Right atrium auricular region (tissue), 2 donors: ENCODE measurements around the gene RAB11B. TPM values are rescaled to one million over a fixed set of nuclear protein-coding genes. Genes with fewer than 3 reads are reported as not detected.
"Not testable (repeated sequence)": the region's sequence is repeated elsewhere in the genome, so short reads cannot be mapped to it uniquely, and the experiment has no call there.

Experiments used
- DNase-seq: peaks from one replicate; pipeline ENCODE4 v3.0.0-alpha.2; 2019; ENCODE audit warnings: low spot score
- H3K27ac ChIP-seq, 2 donors: fragments of 200-600 bp; sonication (generic); 1 replicate in 1 of 2; 2 replicates in 1 of 2; pipeline ENCODE4 v1.5.1; 2016 to 2019
- H3K27me3 ChIP-seq, 2 donors: fragments of 200-600 bp; sonication (generic); one replicate each; pipeline versions ENCODE4 v1.5.1 to v1.6.0; 2017 to 2019
- H3K36me3 ChIP-seq: fragments of 200-600 bp; sonication (generic); one replicate; pipeline ENCODE4 v1.5.1; 2016
- H3K4me1 ChIP-seq, 2 donors: fragments of 200-600 bp; sonication (generic); one replicate each; pipeline versions ENCODE4 v1.5.1 to v1.6.0; 2017 to 2019
- H3K4me3 ChIP-seq, 2 donors: fragments of 200-600 bp; sonication (generic); 1 replicate in 1 of 2; 2 replicates in 1 of 2; pipeline ENCODE4 v1.5.1; 2017 to 2019; ENCODE audit warnings: mild to moderate bottlenecking in 1 of 2, moderate library complexity in 1 of 2
- H3K9me3 ChIP-seq, 2 donors: fragments of 200-600 bp; sonication (generic); one replicate each; pipeline ENCODE4 v1.5.1; 2019
- total RNA-seq, 2 donors: library from RNA; depleted of rRNA; stranded (reverse); fragments of >200 nt; gene quantifications; one replicate each; pipeline ENCODE4 v1.1.0, GENCODE V29; 2016
- TF ChIP-seq, protein P1 (sequence below), 2 donors: fragments of 200-600 bp; sonication (generic); IDR thresholded peaks; one replicate each; pipeline ENCODE4 v1.5.1; 2019; ENCODE audit warnings: antibody characterized with exemption in 2 of 2

The RAB11B gene
- total RNA-seq, 2 donors from 2014 or later: 51.0 to 66.0 TPM

GRCh38 chr19:8399681-8400188 lies 9.6 kb downstream of the RAB11B start:
- no peaks in the 10 kb centered on the region for H3K27me3 ChIP-seq
- H3K9me3 ChIP-seq: no peaks in the 10 kb centered on the region
- H3K27ac ChIP-seq: no peak overlapping the region
- TF ChIP-seq, protein P1, sequence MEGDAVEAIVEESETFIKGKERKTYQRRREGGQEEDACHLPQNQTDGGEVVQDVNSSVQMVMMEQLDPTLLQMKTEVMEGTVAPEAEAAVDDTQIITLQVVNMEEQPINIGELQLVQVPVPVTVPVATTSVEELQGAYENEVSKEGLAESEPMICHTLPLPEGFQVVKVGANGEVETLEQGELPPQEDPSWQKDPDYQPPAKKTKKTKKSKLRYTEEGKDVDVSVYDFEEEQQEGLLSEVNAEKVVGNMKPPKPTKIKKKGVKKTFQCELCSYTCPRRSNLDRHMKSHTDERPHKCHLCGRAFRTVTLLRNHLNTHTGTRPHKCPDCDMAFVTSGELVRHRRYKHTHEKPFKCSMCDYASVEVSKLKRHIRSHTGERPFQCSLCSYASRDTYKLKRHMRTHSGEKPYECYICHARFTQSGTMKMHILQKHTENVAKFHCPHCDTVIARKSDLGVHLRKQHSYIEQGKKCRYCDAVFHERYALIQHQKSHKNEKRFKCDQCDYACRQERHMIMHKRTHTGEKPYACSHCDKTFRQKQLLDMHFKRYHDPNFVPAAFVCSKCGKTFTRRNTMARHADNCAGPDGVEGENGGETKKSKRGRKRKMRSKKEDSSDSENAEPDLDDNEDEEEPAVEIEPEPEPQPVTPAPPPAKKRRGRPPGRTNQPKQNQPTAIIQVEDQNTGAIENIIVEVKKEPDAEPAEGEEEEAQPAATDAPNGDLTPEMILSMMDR (IDR thresholded peaks at IDR 0.05): no peak
- no peak for DNase-seq
- peaks cover 52% of the 10 kb centered on the region for H3K36me3 ChIP-seq
- no peak overlapping the region for H3K4me3 ChIP-seq
- H3K4me1 ChIP-seq: peaks cover 0 to 43% of the 10 kb centered on the region in 2 donors

- peaks cover 57% of the 10 kb centered on the region for H3K36me3 ChIP-seq
- no peak overlapping the region for H3K27ac ChIP-seq
- no peaks in the 10 kb centered on the region for H3K27me3 ChIP-seq
- TF ChIP-seq, protein P1 (IDR thresholded peaks at IDR 0.05): no peak
- no peaks in the 10 kb centered on the region for H3K9me3 ChIP-seq
- no peak overlapping the region for H3K4me3 ChIP-seq
- H3K4me1 ChIP-seq: peaks cover 0 to 26% of the 10 kb centered on the region in 2 donors
- DNase-seq: no peak
Observed at GRCh38 chr19:8401981-8402411, 11.8 kb downstream of the RAB11B start.

- H3K36me3 ChIP-seq: peaks cover 57% of the 10 kb centered on the region
- no peak for DNase-seq
Observed at GRCh38 chr19:8403098-8403819, 13.1 kb downstream of the RAB11B start.

DNA sequence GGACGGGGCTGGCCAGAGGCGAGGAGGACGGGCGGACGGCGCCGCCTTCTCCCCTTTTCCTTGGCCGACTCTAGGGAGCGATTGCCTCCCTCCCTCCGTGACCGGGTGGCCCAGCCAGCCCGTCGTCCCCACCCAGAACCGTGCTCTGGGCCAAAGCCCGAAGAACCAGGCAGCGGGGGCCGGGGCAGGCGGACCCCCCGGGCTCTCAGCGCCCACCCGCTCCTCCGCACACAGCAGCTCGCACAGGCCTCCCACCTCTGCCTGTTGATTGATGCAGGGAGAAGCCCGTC lies 13.6 kb downstream of the RAB11B start:
- DNase-seq: no peak
- Histone ChIP-seq H3K27me3 (no peaks in the 10 kb centered on the region), H3K9me3 (no peaks in the 10 kb centered on the region), H3K36me3 (peaks cover 57% of the 10 kb centered on the region), H3K4me3 (no peak overlapping the region), H3K4me1 (peaks cover 0 to 10% of the 10 kb centered on the region in 2 donors), H3K27ac (no peak overlapping the region)
- TF ChIP-seq, protein P1 (IDR thresholded peaks at IDR 0.05): no peak

More at GRCh38 chr19:8403098-8403819, 13.1 kb downstream of the RAB11B start:
- TF ChIP-seq, protein P1 (IDR thresholded peaks at IDR 0.05): no peak
- no peak overlapping the region for H3K4me3 ChIP-seq
- H3K27ac ChIP-seq: no peak overlapping the region
- no peaks in the 10 kb centered on the region for H3K9me3 ChIP-seq
- no peaks in the 10 kb centered on the region for H3K27me3 ChIP-seq
- peaks cover 0 to 13% of the 10 kb centered on the region in 2 donors for H3K4me1 ChIP-seq

DNA sequence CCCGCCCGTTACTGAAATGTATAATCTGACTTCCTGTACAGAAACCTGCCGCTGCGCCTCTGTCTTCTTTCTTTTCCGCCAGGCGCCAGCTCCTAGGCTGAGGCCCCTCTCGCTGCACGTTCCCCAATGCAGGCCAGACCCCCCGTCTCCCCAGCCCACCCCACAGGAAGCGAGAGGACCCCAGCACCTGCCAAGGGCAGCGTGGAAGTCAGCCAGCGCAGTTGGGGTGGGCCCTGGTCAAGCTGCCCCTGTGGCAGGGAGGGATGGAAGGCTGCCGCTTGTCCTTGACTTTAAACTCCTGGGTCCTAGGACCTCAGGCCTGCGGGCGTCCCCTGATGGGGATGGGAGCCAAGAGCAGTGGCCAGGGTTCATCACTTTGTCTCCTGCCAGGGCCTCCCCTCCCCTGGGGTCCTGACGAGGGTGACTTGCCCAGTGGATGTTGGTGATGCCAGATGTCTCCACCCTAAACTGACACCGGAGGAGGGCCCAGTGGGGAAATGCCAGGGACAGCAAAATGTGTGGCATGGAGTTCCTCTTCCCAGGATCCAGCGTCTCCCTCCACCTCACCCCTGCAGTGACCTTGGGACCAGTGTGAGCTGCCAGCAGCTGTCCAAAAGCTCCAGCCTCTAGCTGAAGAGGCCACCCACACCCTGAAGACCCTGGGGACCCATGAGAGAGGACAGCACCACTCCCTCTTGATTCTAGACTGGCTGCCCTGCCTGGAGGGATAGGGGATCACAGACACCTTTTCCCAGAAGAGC lies 14.4 kb downstream of the RAB11B start:
- H3K27ac ChIP-seq: peak overlapping the region; percentile 55 to 62
- no peaks in the 10 kb centered on the region for H3K9me3 ChIP-seq
- no peak for DNase-seq
- no peaks in the 10 kb centered on the region for H3K27me3 ChIP-seq
- peaks cover 0 to 10% of the 10 kb centered on the region in 2 donors for H3K4me1 ChIP-seq
- no peak overlapping the region for H3K4me3 ChIP-seq
- peaks cover 54% of the 10 kb centered on the region for H3K36me3 ChIP-seq
- TF ChIP-seq, protein P1 (IDR thresholded peaks at IDR 0.05): no peak

DNA sequence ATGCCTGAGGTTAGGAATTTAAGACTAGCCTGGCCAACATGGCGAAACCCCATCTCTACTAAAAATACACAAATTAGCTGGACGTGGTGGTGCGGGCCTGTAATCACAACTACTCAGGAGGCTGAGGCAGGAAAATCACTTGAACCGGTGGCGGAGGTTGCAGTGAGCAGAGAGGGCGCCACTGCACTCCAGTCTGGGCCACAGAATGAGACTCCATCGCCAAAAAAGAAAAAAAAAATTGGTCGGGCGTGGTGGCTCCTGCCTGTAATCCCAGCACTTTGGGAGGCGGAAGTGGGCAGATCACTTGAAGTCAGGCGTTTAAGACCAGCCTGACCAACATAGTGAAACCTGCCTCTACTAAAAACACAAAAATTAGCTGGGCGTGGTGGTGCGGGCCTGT lies 20.6 kb downstream of the RAB11B start:
- H3K27ac ChIP-seq, DNase-seq, H3K9me3 ChIP-seq, H3K4me3 ChIP-seq, H3K36me3 ChIP-seq, H3K27me3 ChIP-seq: not testable (repeated sequence)
- peaks cover 0 to 19% of the 10 kb centered on the region in 2 donors for H3K4me1 ChIP-seq
